K562 (cell line): ENCODE data around the gene ZNHIT2. TPM values are rescaled to one million over a fixed set of nuclear protein-coding genes. Genes with fewer than 3 reads are reported as not detected.

Source experiments
- ATF1 ChIP-seq, 2 experiments: fragments of 450-650 bp in 1 of 2; IDR thresholded peaks; 2 replicates each; pipeline ENCODE4 v1.6.1; 2016; ENCODE audit warnings: missing compliant biosample characterization in 1 of 2, missing genetic modification characterization in 1 of 2
- ATF7 ChIP-seq: fragments of 450-650 bp; IDR thresholded peaks from 2 replicates; pipeline ENCODE4 v1.7.1; 2014; ENCODE audit warnings: mild to moderate bottlenecking, moderate library complexity
- GABPA ChIP-seq: fragments of 200-800 bp; sonication (Bioruptor generic); conservative IDR thresholded peaks from 2 replicates; pipeline ENCODE4 v1.6.1; 2016; ENCODE audit warnings: low read depth, missing genetic modification characterization, missing compliant biosample characterization
- KHSRP ChIP-seq: fragments of 450-650 bp; IDR thresholded peaks from 2 replicates; pipeline ENCODE4 v1.6.1; 2017
- MCM2 ChIP-seq: fragments of 450-650 bp; IDR thresholded peaks from 2 replicates; pipeline ENCODE4 v1.6.1; 2017; ENCODE audit warnings: low read depth, mild to moderate bottlenecking
- NFRKB ChIP-seq: fragments of 450-650 bp; IDR thresholded peaks from 2 replicates; pipeline ENCODE4 v1.6.1; 2016; ENCODE audit warnings: low read depth
- POLR2AphosphoS5 ChIP-seq: IDR thresholded peaks from 2 replicates; pipeline ENCODE4 v1.6.1; 2011; ENCODE audit warnings: mild to moderate bottlenecking, low read depth, low read length, moderate library complexity; ENCODE audit not compliant: control insufficient read depth, insufficient read depth
- XRCC5 ChIP-seq: fragments of 200-400 bp; formaldehyde crosslinking; IDR thresholded peaks from 2 replicates; pipeline ENCODE4 v1.6.1; 2017; ENCODE audit warnings: low read depth, mild to moderate bottlenecking, low read length
- ZNF57 ChIP-seq: fragments of 450-650 bp; formaldehyde crosslinking; IDR thresholded peaks from 2 replicates; pipeline ENCODE4 v1.4.0; 2020; ENCODE audit warnings: mild to moderate bottlenecking, moderate library complexity
- ZSCAN32 ChIP-seq: fragments of 450-650 bp; formaldehyde crosslinking; IDR thresholded peaks from 2 replicates; pipeline ENCODE4 v1.4.0; 2020; ENCODE audit warnings: mild to moderate bottlenecking, moderate library complexity
- polyA plus RNA-seq, 8 experiments: library from polyadenylated mRNA; depleted of rRNA in 4 of 8; stranded (reverse) in 5 of 8; unstranded in 3 of 8; fragments of >200 nt; fragmentation: Nextera tagmentation in 2 of 8; fragmentation: Illumina TruSeq in 1 of 8; extraction: Ambion mirVana in 2 of 8; extraction: Trizol in 1 of 8; gene quantifications; 2 replicates each; pipeline versions ENCODE4 v1.2.1 to v1.2.3, GENCODE V29; 2011 to 2014; ENCODE audit warnings: inconsistent platforms in 1 of 8, missing spikeins in 1 of 8
- total RNA-seq, 7 experiments: library from RNA; depleted of rRNA in 6 of 7; stranded (reverse); fragments of >200 nt in 6 of 7; fragmentation: Illumina TruSeq in 2 of 7; extraction: Trizol in 2 of 7; gene quantifications; 2 replicates each; pipeline versions ENCODE4 v1.2.1 to v1.2.3, GENCODE V29; 2011 to 2021; ENCODE audit warnings: low replicate concordance in 1 of 7
- TF ChIP-seq, protein P1 (sequence below), 2 experiments: IDR thresholded peaks; 2 replicates each; pipeline ENCODE4 v1.6.1; 2012; ENCODE audit warnings: improper control_type of control experiment in 2 of 2, low read depth in 2 of 2, low read length in 2 of 2, borderline replicate concordance in 1 of 2
- TF ChIP-seq, protein P2 (sequence below): fragments of 250-450 bp; sonication (Bioruptor Pico); IDR thresholded peaks from 2 replicates; pipeline ENCODE4 v1.8.0; 2022; ENCODE audit warnings: inconsistent platforms, mild to moderate bottlenecking, moderate library complexity, borderline replicate concordance
- TF ChIP-seq, protein P3 (sequence below): fragments of 250-450 bp; sonication (Bioruptor Pico); IDR thresholded peaks from 2 replicates; pipeline ENCODE4 v1.5.0; 2020; ENCODE audit warnings: mild to moderate bottlenecking
- TF ChIP-seq, protein P4 (sequence below): sonication (generic); formaldehyde crosslinking; IDR thresholded peaks from 2 replicates; pipeline ENCODE4 v1.8.0; 2022; ENCODE audit warnings: mild to moderate bottlenecking, missing genetic modification reagents
- TF ChIP-seq, protein P5 (sequence below): fragments of 250-450 bp; sonication (Bioruptor Pico); IDR thresholded peaks from 2 replicates; pipeline ENCODE4 v1.4.0; 2020
- TF ChIP-seq, protein P6 (sequence below): fragments of 250-450 bp; sonication (Bioruptor Pico); IDR thresholded peaks from 2 replicates; pipeline ENCODE4 v1.8.0; 2021; ENCODE audit warnings: moderate library complexity, mild to moderate bottlenecking, inconsistent platforms
- TF ChIP-seq, protein P7 (sequence below): fragments of 450-650 bp; IDR thresholded peaks from 2 replicates; pipeline ENCODE4 v1.6.1; 2017; ENCODE audit warnings: antibody characterized with exemption

The ZNHIT2 gene
- total and polyA plus RNA-seq, 9 of the 15 experiments (the other 6 are each of a cell fraction or from before 2014, with no cell fraction given) = 0.08 to 39.0 (median 2.5) TPM

DNA sequence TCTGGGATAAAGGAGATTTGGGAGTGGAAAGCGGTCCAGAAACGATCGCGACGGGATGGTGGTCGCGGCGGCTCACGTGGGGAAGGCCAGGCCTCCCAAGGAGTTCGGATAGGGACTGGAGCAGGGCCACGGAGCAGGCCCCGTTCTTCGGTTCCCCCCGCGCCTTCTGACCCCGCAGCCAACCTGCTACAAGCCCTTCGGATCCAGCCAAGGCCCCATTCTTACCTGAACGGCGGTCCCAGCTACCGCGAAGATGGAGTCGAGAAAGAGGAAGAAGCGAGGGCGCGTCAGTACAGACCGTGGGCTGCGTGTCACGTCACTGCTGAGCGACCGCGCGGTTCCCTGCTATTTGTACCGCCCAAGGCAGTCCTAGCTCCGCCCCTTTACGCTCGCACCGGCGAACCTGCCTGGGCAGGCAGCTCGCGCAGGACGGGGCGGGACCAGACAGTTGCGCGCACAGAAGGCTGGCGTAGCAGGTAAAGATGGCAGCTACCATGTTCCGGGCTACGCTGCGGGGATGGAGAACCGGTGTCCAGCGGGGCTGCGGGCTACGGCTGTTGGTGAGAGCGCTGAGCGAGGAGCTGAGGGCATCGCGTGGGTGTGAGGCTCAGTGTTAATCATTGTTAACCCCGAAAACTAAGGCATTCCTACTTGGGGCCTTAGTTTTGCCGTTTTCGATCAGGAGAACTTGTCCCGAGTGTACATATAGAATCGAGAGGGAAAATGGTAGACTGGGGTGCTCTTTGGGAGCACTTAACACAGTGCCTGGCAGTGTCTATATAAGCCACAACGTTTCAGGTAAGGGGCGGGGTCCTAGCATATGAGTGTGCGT, 4.6 kb upstream of the ZNHIT2 start, which contains the start of the genes FAU and MRPL49 (continued):
- TF ChIP-seq, protein P1, sequence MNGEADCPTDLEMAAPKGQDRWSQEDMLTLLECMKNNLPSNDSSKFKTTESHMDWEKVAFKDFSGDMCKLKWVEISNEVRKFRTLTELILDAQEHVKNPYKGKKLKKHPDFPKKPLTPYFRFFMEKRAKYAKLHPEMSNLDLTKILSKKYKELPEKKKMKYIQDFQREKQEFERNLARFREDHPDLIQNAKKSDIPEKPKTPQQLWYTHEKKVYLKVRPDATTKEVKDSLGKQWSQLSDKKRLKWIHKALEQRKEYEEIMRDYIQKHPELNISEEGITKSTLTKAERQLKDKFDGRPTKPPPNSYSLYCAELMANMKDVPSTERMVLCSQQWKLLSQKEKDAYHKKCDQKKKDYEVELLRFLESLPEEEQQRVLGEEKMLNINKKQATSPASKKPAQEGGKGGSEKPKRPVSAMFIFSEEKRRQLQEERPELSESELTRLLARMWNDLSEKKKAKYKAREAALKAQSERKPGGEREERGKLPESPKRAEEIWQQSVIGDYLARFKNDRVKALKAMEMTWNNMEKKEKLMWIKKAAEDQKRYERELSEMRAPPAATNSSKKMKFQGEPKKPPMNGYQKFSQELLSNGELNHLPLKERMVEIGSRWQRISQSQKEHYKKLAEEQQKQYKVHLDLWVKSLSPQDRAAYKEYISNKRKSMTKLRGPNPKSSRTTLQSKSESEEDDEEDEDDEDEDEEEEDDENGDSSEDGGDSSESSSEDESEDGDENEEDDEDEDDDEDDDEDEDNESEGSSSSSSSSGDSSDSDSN (IDR thresholded peaks at IDR 0.05; ENCODE audit: borderline replicate concordance in 1 of 2, low read depth in 2 of 2, low read length in 2 of 2) = 0 out of 4 replicates have a peak, but pooled peaks of 1 of the 2 experiments have one; percentile 74
- TF ChIP-seq, protein P2, sequence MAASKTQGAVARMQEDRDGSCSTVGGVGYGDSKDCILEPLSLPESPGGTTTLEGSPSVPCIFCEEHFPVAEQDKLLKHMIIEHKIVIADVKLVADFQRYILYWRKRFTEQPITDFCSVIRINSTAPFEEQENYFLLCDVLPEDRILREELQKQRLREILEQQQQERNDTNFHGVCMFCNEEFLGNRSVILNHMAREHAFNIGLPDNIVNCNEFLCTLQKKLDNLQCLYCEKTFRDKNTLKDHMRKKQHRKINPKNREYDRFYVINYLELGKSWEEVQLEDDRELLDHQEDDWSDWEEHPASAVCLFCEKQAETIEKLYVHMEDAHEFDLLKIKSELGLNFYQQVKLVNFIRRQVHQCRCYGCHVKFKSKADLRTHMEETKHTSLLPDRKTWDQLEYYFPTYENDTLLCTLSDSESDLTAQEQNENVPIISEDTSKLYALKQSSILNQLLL (CRISPR knock-in tag) = no peak
- TF ChIP-seq ATF7 (peak; percentile 82), NFRKB (peak; percentile 88), ZNF57 (CRISPR knock-in tag) (no peak), KHSRP (peak; percentile 83), GABPA (no peak; the same call in 1 of the 2 replicates), XRCC5 (no peak), POLR2AphosphoS5 (peak; percentile 90), ZSCAN32 (CRISPR knock-in tag) (no peak), MCM2 (no peak), ATF1 (CRISPR knock-in tag; IDR thresholded peaks at IDR 0.05) (peak; percentile 94), ATF1 (tag; IDR thresholded peaks at IDR 0.05) (peak; percentile 99)
- TF ChIP-seq, protein P3, sequence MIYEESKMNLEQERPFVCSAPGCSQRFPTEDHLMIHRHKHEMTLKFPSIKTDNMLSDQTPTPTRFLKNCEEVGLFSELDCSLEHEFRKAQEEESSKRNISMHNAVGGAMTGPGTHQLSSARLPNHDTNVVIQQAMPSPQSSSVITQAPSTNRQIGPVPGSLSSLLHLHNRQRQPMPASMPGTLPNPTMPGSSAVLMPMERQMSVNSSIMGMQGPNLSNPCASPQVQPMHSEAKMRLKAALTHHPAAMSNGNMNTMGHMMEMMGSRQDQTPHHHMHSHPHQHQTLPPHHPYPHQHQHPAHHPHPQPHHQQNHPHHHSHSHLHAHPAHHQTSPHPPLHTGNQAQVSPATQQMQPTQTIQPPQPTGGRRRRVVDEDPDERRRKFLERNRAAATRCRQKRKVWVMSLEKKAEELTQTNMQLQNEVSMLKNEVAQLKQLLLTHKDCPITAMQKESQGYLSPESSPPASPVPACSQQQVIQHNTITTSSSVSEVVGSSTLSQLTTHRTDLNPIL (CRISPR knock-in tag) = no peak
- TF ChIP-seq, protein P4, sequence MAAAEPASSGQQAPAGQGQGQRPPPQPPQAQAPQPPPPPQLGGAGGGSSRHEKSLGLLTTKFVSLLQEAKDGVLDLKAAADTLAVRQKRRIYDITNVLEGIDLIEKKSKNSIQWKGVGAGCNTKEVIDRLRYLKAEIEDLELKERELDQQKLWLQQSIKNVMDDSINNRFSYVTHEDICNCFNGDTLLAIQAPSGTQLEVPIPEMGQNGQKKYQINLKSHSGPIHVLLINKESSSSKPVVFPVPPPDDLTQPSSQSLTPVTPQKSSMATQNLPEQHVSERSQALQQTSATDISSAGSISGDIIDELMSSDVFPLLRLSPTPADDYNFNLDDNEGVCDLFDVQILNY (CRISPR knock-in tag) = peak; percentile 80; the same call in 1 of the 2 replicates
- TF ChIP-seq, protein P5, sequence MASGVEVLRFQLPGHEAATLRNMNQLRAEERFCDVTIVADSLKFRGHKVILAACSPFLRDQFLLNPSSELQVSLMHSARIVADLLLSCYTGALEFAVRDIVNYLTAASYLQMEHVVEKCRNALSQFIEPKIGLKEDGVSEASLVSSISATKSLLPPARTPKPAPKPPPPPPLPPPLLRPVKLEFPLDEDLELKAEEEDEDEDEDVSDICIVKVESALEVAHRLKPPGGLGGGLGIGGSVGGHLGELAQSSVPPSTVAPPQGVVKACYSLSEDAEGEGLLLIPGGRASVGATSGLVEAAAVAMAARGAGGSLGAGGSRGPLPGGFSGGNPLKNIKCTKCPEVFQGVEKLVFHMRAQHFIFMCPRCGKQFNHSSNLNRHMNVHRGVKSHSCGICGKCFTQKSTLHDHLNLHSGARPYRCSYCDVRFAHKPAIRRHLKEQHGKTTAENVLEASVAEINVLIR (CRISPR knock-in tag) = peak; percentile 95
- TF ChIP-seq, protein P6, sequence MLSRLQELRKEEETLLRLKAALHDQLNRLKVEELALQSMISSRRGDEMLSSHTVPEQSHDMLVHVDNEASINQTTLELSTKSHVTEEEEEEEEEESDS (CRISPR knock-in tag) = no peak
- TF ChIP-seq, protein P7, sequence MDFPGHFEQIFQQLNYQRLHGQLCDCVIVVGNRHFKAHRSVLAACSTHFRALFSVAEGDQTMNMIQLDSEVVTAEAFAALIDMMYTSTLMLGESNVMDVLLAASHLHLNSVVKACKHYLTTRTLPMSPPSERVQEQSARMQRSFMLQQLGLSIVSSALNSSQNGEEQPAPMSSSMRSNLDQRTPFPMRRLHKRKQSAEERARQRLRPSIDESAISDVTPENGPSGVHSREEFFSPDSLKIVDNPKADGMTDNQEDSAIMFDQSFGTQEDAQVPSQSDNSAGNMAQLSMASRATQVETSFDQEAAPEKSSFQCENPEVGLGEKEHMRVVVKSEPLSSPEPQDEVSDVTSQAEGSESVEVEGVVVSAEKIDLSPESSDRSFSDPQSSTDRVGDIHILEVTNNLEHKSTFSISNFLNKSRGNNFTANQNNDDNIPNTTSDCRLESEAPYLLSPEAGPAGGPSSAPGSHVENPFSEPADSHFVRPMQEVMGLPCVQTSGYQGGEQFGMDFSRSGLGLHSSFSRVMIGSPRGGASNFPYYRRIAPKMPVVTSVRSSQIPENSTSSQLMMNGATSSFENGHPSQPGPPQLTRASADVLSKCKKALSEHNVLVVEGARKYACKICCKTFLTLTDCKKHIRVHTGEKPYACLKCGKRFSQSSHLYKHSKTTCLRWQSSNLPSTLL = no peak
